ENCODE results near the gene PAXIP1.

Gene PAXIP1

GRCh38 chr7:155032978-155033377 is 30.1 kb upstream of the PAXIP1 start:
- Histone ChIP-seq H3K27ac (no peak overlapping the region), H3K36me3 (replicated peaks) (no peaks in the 10 kb centered on the region), H3K4me3 (ENCODE audit: low read depth, low read length) (no peak overlapping the region), H3K27me3 (replicated peaks) (no peaks in the 10 kb centered on the region)
- in situ Hi-C loops (cut with HindIII; ENCODE audit: low pct_ligation_motif_present, low sequenced_read_pairs) = no loop called here
- DNase-seq = no peak
- TF ChIP-seq CTCF (IDR thresholded peaks at IDR 0.05; ENCODE audit: low read depth, low read length, missing control alignments) = no peak

- no peak for DNase-seq
- Histone ChIP-seq H3K27me3 (replicated peaks) (no peaks in the 10 kb centered on the region), H3K36me3 (replicated peaks) (no peaks in the 10 kb centered on the region), H3K27ac (no peak overlapping the region), H3K4me3 (ENCODE audit: low read depth, low read length) (no peak overlapping the region)
- TF ChIP-seq CTCF (IDR thresholded peaks at IDR 0.05; ENCODE audit: low read depth, low read length, missing control alignments) = no peak
- in situ Hi-C loops (cut with HindIII; ENCODE audit: low pct_ligation_motif_present, low sequenced_read_pairs) = no loop called here
These were observed 25.0 kb upstream of the PAXIP1 start for GRCh38 chr7:155027879-155028278.

GRCh38 chr7:155021699-155022145 is 18.8 kb upstream of the PAXIP1 start:
- no peak overlapping the region for H3K27ac ChIP-seq
- no peaks in the 10 kb centered on the region for H3K27me3 ChIP-seq (replicated peaks)
- no peak overlapping the region for H3K4me3 ChIP-seq (ENCODE audit: low read depth, low read length)
- in situ Hi-C loops (cut with HindIII; ENCODE audit: low pct_ligation_motif_present, low sequenced_read_pairs) = no loop called here
- TF ChIP-seq CTCF (IDR thresholded peaks at IDR 0.05; ENCODE audit: low read depth, low read length, missing control alignments) = no peak
- no peaks in the 10 kb centered on the region for H3K36me3 ChIP-seq (replicated peaks)
- no peak for DNase-seq

- Histone ChIP-seq H3K27ac (no peak overlapping the region), H3K27me3 (replicated peaks) (no peaks in the 10 kb centered on the region), H3K36me3 (replicated peaks) (no peaks in the 10 kb centered on the region), H3K4me3 (ENCODE audit: low read depth, low read length) (no peak overlapping the region)
- in situ Hi-C loops (cut with HindIII; ENCODE audit: low pct_ligation_motif_present, low sequenced_read_pairs) = no loop called here
- no peak for DNase-seq
- no peak for TF ChIP-seq CTCF (IDR thresholded peaks at IDR 0.05; ENCODE audit: low read depth, low read length, missing control alignments)
These were observed 18.1 kb upstream of the PAXIP1 start for GRCh38 chr7:155020996-155021395.

GRCh38 chr7:155017834-155018233 is 14.9 kb upstream of the PAXIP1 start:
- H3K36me3 ChIP-seq (replicated peaks) = no peaks in the 10 kb centered on the region
- no peaks in the 10 kb centered on the region for H3K27me3 ChIP-seq (replicated peaks)
- no peak overlapping the region for H3K4me3 ChIP-seq (ENCODE audit: low read depth, low read length)
- H3K27ac ChIP-seq = no peak overlapping the region
- no peak for DNase-seq
- in situ Hi-C loops (cut with HindIII; ENCODE audit: low pct_ligation_motif_present, low sequenced_read_pairs) = no loop called here
- TF ChIP-seq CTCF (IDR thresholded peaks at IDR 0.05; ENCODE audit: low read depth, low read length, missing control alignments) = no peak

- DNase-seq = no peak
- no peak for TF ChIP-seq CTCF (IDR thresholded peaks at IDR 0.05; ENCODE audit: low read depth, low read length, missing control alignments)
- no peaks in the 10 kb centered on the region for H3K27me3 ChIP-seq (replicated peaks)
- H3K36me3 ChIP-seq (replicated peaks) = no peaks in the 10 kb centered on the region
- in situ Hi-C loops (cut with HindIII; ENCODE audit: low pct_ligation_motif_present, low sequenced_read_pairs) = no loop called here
- H3K27ac ChIP-seq = no peak overlapping the region
- no peak overlapping the region for H3K4me3 ChIP-seq (ENCODE audit: low read depth, low read length)
These were observed 8.2 kb upstream of the PAXIP1 start for GRCh38 chr7:155011086-155011485.
